A673 (cell line): Measurements from ENCODE around the gene TMEFF1. TPM values are rescaled to one million over a fixed set of nuclear protein-coding genes. Genes with fewer than 3 reads are reported as not detected.

Experiments
- BruUV-seq: library from RNA; stranded (reverse); fragments of 400-500 nt; replicated peaks from 2 replicates; lab custom pipeline; 2021; lab: Mats Ljungman, UMichigan
- CTCF ChIA-PET: fragments of 300-600 bp; sonication (Branson Sonifier 250); formaldehyde crosslinking; loops from one replicate; lab custom pipeline; 2022; ENCODE audit warnings: antibody characterized with exemption; lab: Charles Lee
- POLR2A ChIA-PET: fragments of 300-600 bp; sonication (Branson Sonifier 250); formaldehyde crosslinking; loops from one replicate; lab custom pipeline; 2022; ENCODE audit warnings: antibody characterized with exemption; ENCODE audit not compliant: low non-redundant PET; lab: Charles Lee
- DNase-seq: peaks from one replicate; pipeline ENCODE4 v3.0.0-alpha.2; 2015; ENCODE audit warnings: low spot score
- H3K27ac ChIP-seq: fragments of 200-600 bp; sonication (generic); 2 replicates; pipeline ENCODE4 v1.5.1; 2016; ENCODE audit warnings: mixed run types, low read depth, mild to moderate bottlenecking, mixed read lengths, antibody characterized with exemption, low read length; ENCODE audit not compliant: poor library complexity, severe bottlenecking
- H3K27me3 ChIP-seq: fragments of 200-600 bp; sonication (generic); replicated peaks from 2 replicates; pipeline ENCODE4 v1.6.1; 2017; ENCODE audit warnings: mixed run types, low read depth, mild to moderate bottlenecking, mixed read lengths, antibody characterized with exemption, low read length; ENCODE audit not compliant: insufficient read depth, poor library complexity
- H3K36me3 ChIP-seq: fragments of 200-600 bp; sonication (generic); 2 replicates; pipeline ENCODE4 v1.6.1; 2016; ENCODE audit warnings: mixed run types, mild to moderate bottlenecking, mixed read lengths, antibody characterized with exemption, low read length; ENCODE audit not compliant: insufficient read depth, poor library complexity, severe bottlenecking
- H3K4me1 ChIP-seq: fragments of 200-600 bp; sonication (generic); 2 replicates; pipeline ENCODE4 v1.6.1; 2017; ENCODE audit warnings: mixed run types, mild to moderate bottlenecking, mixed read lengths, antibody characterized with exemption, low read length; ENCODE audit not compliant: insufficient read depth, poor library complexity, severe bottlenecking
- H3K4me3 ChIP-seq: fragments of 200-600 bp; sonication (generic); 2 replicates; pipeline ENCODE4 v1.5.1; 2016; ENCODE audit warnings: low read depth, mixed run types, mild to moderate bottlenecking, mixed read lengths, low read length; ENCODE audit not compliant: poor library complexity, severe bottlenecking
- H3K9me3 ChIP-seq: fragments of 200-600 bp; sonication (generic); 2 replicates; pipeline ENCODE4 v1.6.1; 2016; ENCODE audit warnings: mixed run types, low read depth, mild to moderate bottlenecking, mixed read lengths, antibody characterized with exemption, low read length; ENCODE audit not compliant: poor library complexity, severe bottlenecking
- CTCF ChIP-seq: fragments of 300-800, 200-600 bp; sonication (generic); conservative IDR thresholded peaks from 2 replicates; pipeline ENCODE4 v1.5.1; 2017; ENCODE audit warnings: low read depth, mild to moderate bottlenecking, antibody characterized with exemption, low read length, moderate library complexity, mixed read lengths
- EZH2 ChIP-seq: fragments of 200-600 bp; sonication (generic); IDR thresholded peaks from 2 replicates; pipeline ENCODE4 v1.6.1; 2017; ENCODE audit warnings: borderline replicate concordance, low read depth, mild to moderate bottlenecking, mixed read lengths, antibody characterized with exemption, low read length; ENCODE audit not compliant: poor library complexity, severe bottlenecking
- intact Hi-C: fragments of 100-400 bp; cut with micrococcal nuclease; formaldehyde crosslinking; loops from one replicate; pipeline ENCODE4 v1.10.0; 2022; ENCODE audit not compliant: unreplicated experiment
- total RNA-seq: library from RNA; stranded (reverse); gene quantifications from 2 replicates; pipeline ENCODE4 v1.2.3, GENCODE V29; 2021

The TMEFF1 gene
- total RNA-seq, 1 experiment from 2014 or later = 19.1 TPM

- no peak for DNase-seq
- Histone ChIP-seq H3K27ac (no peak overlapping the region), H3K4me3 (peak overlapping the region; percentile 95), H3K27me3 (no peaks in the 10 kb centered on the region), H3K36me3 (no peaks in the 10 kb centered on the region), H3K4me1 (peaks cover 18% of the 10 kb centered on the region), H3K9me3 (peaks cover 7% of the 10 kb centered on the region)
- CTCF ChIA-PET = no interaction called here
- POLR2A ChIA-PET = no interaction called here
- intact Hi-C loops = no loop called here
- TF ChIP-seq CTCF = no peak
- TF ChIP-seq EZH2 = no peak
- BruUV-seq = no TSS peak
Observed at GRCh38 chr9:100474924-100475276, 2.0 kb downstream of the TMEFF1 start.

- no peak for DNase-seq
- TF ChIP-seq CTCF = no peak
- no peak for TF ChIP-seq EZH2
- no peak overlapping the region for H3K27ac ChIP-seq
- BruUV-seq = no TSS peak
- intact Hi-C loops = no loop called here
- ChIA-PET POLR2A (no interaction called here), CTCF (no interaction called here)
- no peak overlapping the region for H3K4me3 ChIP-seq
- peaks cover 7% of the 10 kb centered on the region for H3K9me3 ChIP-seq
- H3K27me3 ChIP-seq = no peaks in the 10 kb centered on the region
- peaks cover 18% of the 10 kb centered on the region for H3K4me1 ChIP-seq
- H3K36me3 ChIP-seq = no peaks in the 10 kb centered on the region
Observed at GRCh38 chr9:100477241-100477640, 4.3 kb downstream of the TMEFF1 start.

GRCh38 chr9:100478192-100478591 is 5.2 kb downstream of the TMEFF1 start:
- intact Hi-C loops = no loop called here
- Histone ChIP-seq H3K36me3 (no peaks in the 10 kb centered on the region), H3K27me3 (no peaks in the 10 kb centered on the region), H3K4me1 (peaks cover 12% of the 10 kb centered on the region), H3K9me3 (peaks cover 7% of the 10 kb centered on the region), H3K4me3 (no peak overlapping the region), H3K27ac (no peak overlapping the region)
- DNase-seq = no peak
- no TSS peak for BruUV-seq
- CTCF ChIA-PET = no interaction called here
- TF ChIP-seq EZH2 (no peak), CTCF (no peak)
- POLR2A ChIA-PET = no interaction called here
